SK-N-SH (cell line): Measurements from ENCODE around the gene CADM1. TPM values are rescaled to one million over a fixed set of nuclear protein-coding genes. Genes with fewer than 3 reads are reported as not detected.

Source experiments
- CTCF ChIA-PET: fragments of 300-600, 350-600 bp; formaldehyde crosslinking; extraction: SDS; loops from one replicate; lab custom pipeline; 2021; lab: Yijun Ruan, JAX
- POLR2A ChIA-PET: fragments of 350-600 bp; sonication (Branson Sonifier 250); formaldehyde crosslinking; extraction: SDS; loops from one replicate; lab custom pipeline; 2020; ENCODE audit warnings: antibody characterized with exemption, inconsistent platforms; lab: Yijun Ruan, JAX
- DNase-seq: peaks from one replicate; pipeline ENCODE4 v3.0.0; 2012
- H2AFZ ChIP-seq: fragments of 200-600 bp; sonication (generic); 2 replicates; pipeline ENCODE4 v1.8.1; 2016; ENCODE audit warnings: antibody characterized with exemption, mild to moderate bottlenecking, low read depth
- H3F3A ChIP-seq: fragments of 200-600 bp; sonication (generic); replicated peaks from 2 replicates; pipeline ENCODE3; 2016; ENCODE audit warnings: antibody characterized with exemption, mild to moderate bottlenecking; ENCODE audit not compliant: insufficient read depth
- H3K27ac ChIP-seq, 2 experiments: fragments of 200-500 bp in 1 of 2; fragments of 200-600 bp in 1 of 2; sonication (Bioruptor generic) in 1 of 2; sonication (generic), shearing (Covaris generic) in 1 of 2; 2 replicates each; pipeline versions ENCODE4 v1.5.1 to v1.6.1; 2014 to 2016; ENCODE audit warnings: low read depth in 2 of 2, inconsistent platforms in 1 of 2, low read length in 1 of 2, mild to moderate bottlenecking in 1 of 2, mixed read lengths in 1 of 2
- H3K27me3 ChIP-seq: fragments of 200-600 bp; sonication (generic), shearing (Covaris generic); 2 replicates; pipeline ENCODE4 v1.6.1; 2016; ENCODE audit warnings: mixed run types; ENCODE audit not compliant: insufficient read depth
- H3K36me3 ChIP-seq, 2 experiments: fragments of 200-500 bp in 1 of 2; fragments of 200-600 bp in 1 of 2; sonication (Bioruptor generic) in 1 of 2; sonication (generic) in 1 of 2; replicated peaks in 1 of 2; 2 replicates each; pipeline versions ENCODE3 to v1.5.1; 2014 to 2016; ENCODE audit warnings: low read length in 1 of 2, mild to moderate bottlenecking in 1 of 2; ENCODE audit not compliant: insufficient read depth in 2 of 2, control insufficient read depth in 1 of 2
- H3K4me1 ChIP-seq, 2 experiments: fragments of 200-500 bp in 1 of 2; fragments of 200-600 bp in 1 of 2; sonication (Bioruptor generic) in 1 of 2; sonication (generic), shearing (Covaris generic) in 1 of 2; 2 replicates each; pipeline versions ENCODE4 v1.5.1 to v1.6.1; 2014 to 2016; ENCODE audit warnings: low read depth in 1 of 2, low read length in 1 of 2, mixed run types in 1 of 2; ENCODE audit not compliant: insufficient read depth in 2 of 2, control insufficient read depth in 1 of 2
- H3K4me2 ChIP-seq: fragments of 200-600 bp; sonication (generic), shearing (Covaris generic); 2 replicates; pipeline ENCODE4 v1.6.1; 2017; ENCODE audit warnings: mixed run types
- H3K4me3 ChIP-seq, 2 experiments: fragments of 200-500 bp in 1 of 2; fragments of 200-600 bp in 1 of 2; sonication (Bioruptor generic) in 1 of 2; sonication (generic), shearing (Covaris generic) in 1 of 2; 2 replicates each; pipeline versions ENCODE4 v1.5.1 to v1.8.1; 2014 to 2016; ENCODE audit warnings: low read depth in 2 of 2, inconsistent platforms in 1 of 2, low read length in 1 of 2, mild to moderate bottlenecking in 1 of 2, mixed read lengths in 1 of 2, moderate library complexity in 1 of 2
- H3K79me2 ChIP-seq: fragments of 200-600 bp; sonication (generic); 2 replicates; pipeline ENCODE4 v1.8.1; 2017; ENCODE audit warnings: mild to moderate bottlenecking; ENCODE audit not compliant: insufficient read depth
- H3K9ac ChIP-seq: fragments of 200-600 bp; sonication (generic); 2 replicates; pipeline ENCODE4 v1.6.1; 2017; ENCODE audit warnings: mixed run types
- H3K9me2 ChIP-seq: fragments of 200-600 bp; sonication (generic); 2 replicates; pipeline ENCODE4 v1.6.1; 2017; ENCODE audit warnings: mixed run types
- H3K9me3 ChIP-seq: fragments of 200-600 bp; sonication (generic); 2 replicates; pipeline ENCODE4 v1.6.1; 2017; ENCODE audit warnings: mixed run types, mild to moderate bottlenecking, moderate library complexity
- H4K20me1 ChIP-seq: fragments of 200-600 bp; sonication (generic); 2 replicates; pipeline ENCODE4 v1.6.1; 2017; ENCODE audit warnings: mild to moderate bottlenecking, mixed run types; ENCODE audit not compliant: insufficient read depth
- ELF1 ChIP-seq: IDR thresholded peaks from 2 replicates; pipeline ENCODE4 v1.4.0; 2012
- FOSL2 ChIP-seq: IDR thresholded peaks from 2 replicates; pipeline ENCODE4 v1.4.0; 2012; ENCODE audit warnings: low read depth, mild to moderate bottlenecking, moderate library complexity, borderline replicate concordance
- GATA2 ChIP-seq: sonication (generic); formaldehyde crosslinking; IDR thresholded peaks from 2 replicates; pipeline ENCODE4 v1.5.0; 2020; ENCODE audit warnings: mild to moderate bottlenecking, missing genetic modification reagents
- POLR2AphosphoS5 ChIP-seq: IDR thresholded peaks from 2 replicates; pipeline ENCODE4 v1.6.1; 2012; ENCODE audit warnings: low read depth, low read length
- RCOR1 ChIP-seq: fragments of 150-350 bp; IDR thresholded peaks from 2 replicates; pipeline ENCODE4 v1.6.1; 2017; ENCODE audit warnings: antibody characterized with exemption, low read length
- RFX5 ChIP-seq: IDR thresholded peaks from 2 replicates; pipeline ENCODE4 v1.6.1; 2012; ENCODE audit warnings: mild to moderate bottlenecking, improper control_type of control experiment, low read length
- SIN3A ChIP-seq: IDR thresholded peaks from 2 replicates; pipeline ENCODE4 v1.6.1; 2012; ENCODE audit warnings: low read depth, mild to moderate bottlenecking, low read length, moderate library complexity, borderline replicate concordance
- TAF1 ChIP-seq: IDR thresholded peaks from 2 replicates; pipeline ENCODE4 v1.6.1; 2012; ENCODE audit warnings: low read depth, mild to moderate bottlenecking, low read length, moderate library complexity, borderline replicate concordance
- TEAD4 ChIP-seq: IDR thresholded peaks from 2 replicates; pipeline ENCODE4 v1.4.0; 2012; ENCODE audit warnings: mild to moderate bottlenecking, borderline replicate concordance; ENCODE audit not compliant: insufficient read depth
- WGBS: methylation state at CpG from one replicate; pipeline ENCODE4 v1.1.6; 2017; ENCODE audit warnings: low lambda C conversion rate; 5-methylcytosine and 5-hydroxymethylcytosine counted together
- polyA plus RNA-seq, 3 experiments: library from polyadenylated mRNA; depleted of rRNA; stranded (reverse); fragments of >200 nt; gene quantifications; 2 replicates each; pipeline ENCODE4 v1.2.3, GENCODE V29; 2012
- TF ChIP-seq, protein P1 (sequence below): IDR thresholded peaks from 2 replicates; pipeline ENCODE4 v1.6.1; 2012; ENCODE audit warnings: mild to moderate bottlenecking, low read depth, low read length, moderate library complexity
- TF ChIP-seq, protein P2 (sequence below): IDR thresholded peaks from 2 replicates; pipeline ENCODE4 v1.4.0; 2012; ENCODE audit warnings: low read depth, borderline replicate concordance
- TF ChIP-seq, protein P3 (sequence below): IDR thresholded peaks from 2 replicates; pipeline ENCODE4; 2012
- TF ChIP-seq, protein P4 (sequence below): IDR thresholded peaks from 2 replicates; pipeline ENCODE4 v1.4.0; 2012; ENCODE audit warnings: low read depth
- TF ChIP-seq, protein P5 (sequence below): fragments of 150-350 bp; IDR thresholded peaks from 2 replicates; pipeline ENCODE4 v1.6.1; 2017; ENCODE audit warnings: antibody characterized with exemption, low read length, low read depth, borderline replicate concordance

Gene CADM1
- polyA plus RNA-seq, 1 of the 3 experiments (the other 2 are of a cell fraction): 7.9 TPM

DNA sequence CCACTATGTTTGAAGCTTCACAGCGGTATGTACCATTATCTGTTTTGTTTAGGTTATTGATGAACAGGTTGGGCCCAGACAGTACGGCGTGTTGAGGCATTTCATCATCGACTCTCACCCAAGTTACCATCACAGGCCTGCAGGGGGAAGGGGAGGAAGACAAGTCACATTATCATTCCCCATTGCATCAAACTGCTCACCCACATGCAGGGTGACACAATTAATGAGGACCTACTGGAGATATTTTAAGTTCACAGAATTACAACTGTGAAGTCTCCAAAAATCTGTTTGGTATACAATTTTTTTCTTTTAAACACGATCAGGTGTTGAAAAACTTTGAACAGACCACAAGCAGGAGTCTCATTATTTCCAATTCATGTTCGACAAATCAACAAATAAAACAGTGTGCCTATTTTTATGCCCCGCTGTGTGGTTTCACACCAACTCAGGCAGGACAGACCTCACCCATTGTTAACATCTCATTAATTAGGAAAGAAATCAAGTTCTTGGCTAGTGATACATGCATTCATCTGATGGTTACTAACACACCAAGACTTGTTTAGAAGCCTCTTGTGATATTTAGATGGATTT lies 289.5 kb downstream of the CADM1 start (continued):
- TF ChIP-seq, protein P1, sequence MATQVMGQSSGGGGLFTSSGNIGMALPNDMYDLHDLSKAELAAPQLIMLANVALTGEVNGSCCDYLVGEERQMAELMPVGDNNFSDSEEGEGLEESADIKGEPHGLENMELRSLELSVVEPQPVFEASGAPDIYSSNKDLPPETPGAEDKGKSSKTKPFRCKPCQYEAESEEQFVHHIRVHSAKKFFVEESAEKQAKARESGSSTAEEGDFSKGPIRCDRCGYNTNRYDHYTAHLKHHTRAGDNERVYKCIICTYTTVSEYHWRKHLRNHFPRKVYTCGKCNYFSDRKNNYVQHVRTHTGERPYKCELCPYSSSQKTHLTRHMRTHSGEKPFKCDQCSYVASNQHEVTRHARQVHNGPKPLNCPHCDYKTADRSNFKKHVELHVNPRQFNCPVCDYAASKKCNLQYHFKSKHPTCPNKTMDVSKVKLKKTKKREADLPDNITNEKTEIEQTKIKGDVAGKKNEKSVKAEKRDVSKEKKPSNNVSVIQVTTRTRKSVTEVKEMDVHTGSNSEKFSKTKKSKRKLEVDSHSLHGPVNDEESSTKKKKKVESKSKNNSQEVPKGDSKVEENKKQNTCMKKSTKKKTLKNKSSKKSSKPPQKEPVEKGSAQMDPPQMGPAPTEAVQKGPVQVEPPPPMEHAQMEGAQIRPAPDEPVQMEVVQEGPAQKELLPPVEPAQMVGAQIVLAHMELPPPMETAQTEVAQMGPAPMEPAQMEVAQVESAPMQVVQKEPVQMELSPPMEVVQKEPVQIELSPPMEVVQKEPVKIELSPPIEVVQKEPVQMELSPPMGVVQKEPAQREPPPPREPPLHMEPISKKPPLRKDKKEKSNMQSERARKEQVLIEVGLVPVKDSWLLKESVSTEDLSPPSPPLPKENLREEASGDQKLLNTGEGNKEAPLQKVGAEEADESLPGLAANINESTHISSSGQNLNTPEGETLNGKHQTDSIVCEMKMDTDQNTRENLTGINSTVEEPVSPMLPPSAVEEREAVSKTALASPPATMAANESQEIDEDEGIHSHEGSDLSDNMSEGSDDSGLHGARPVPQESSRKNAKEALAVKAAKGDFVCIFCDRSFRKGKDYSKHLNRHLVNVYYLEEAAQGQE: no peak
- TF ChIP-seq, all 33 proteins: peak for 0

DNA sequence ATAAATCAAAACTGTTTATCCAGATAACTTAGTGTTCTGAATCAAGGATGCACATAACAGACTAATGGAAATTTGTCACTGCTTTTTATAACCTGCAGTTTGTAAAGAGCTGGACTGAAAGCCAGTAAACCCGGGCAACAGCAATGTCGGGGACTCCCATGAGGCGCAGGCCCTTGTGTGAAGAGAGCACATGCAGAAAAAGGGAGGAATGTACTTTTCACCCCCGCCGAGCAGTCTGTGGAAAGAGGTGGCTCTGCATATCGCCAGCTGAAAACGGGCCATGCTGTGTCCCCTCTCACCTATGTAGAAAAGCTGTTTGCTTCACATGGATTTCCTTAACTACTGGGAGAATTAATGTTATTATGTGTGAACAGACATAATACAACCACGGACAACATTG lies 291.2 kb downstream of the CADM1 start:
- no peak overlapping the region for H3K4me2 ChIP-seq
- no peak for DNase-seq
- peaks cover 0 to 19% of the 10 kb centered on the region in 2 experiments; a peak in 2 of 4 replicates for H3K4me1 ChIP-seq
- WGBS: 84% methylated on average over 8 of the region's 8 CpGs
- H3F3A ChIP-seq: no peaks in the 10 kb centered on the region
- H4K20me1 ChIP-seq: no peaks in the 10 kb centered on the region
- CTCF ChIA-PET: interaction anchor here (0.9 to 1.2 kb wide), 2 partner anchors 44 to 79 kb away, joined by 3 to 4 read pairs; no protein-coding TSS in a partner anchor
- H3K9me2 ChIP-seq: no peaks in the 10 kb centered on the region
- TF ChIP-seq, protein P2, sequence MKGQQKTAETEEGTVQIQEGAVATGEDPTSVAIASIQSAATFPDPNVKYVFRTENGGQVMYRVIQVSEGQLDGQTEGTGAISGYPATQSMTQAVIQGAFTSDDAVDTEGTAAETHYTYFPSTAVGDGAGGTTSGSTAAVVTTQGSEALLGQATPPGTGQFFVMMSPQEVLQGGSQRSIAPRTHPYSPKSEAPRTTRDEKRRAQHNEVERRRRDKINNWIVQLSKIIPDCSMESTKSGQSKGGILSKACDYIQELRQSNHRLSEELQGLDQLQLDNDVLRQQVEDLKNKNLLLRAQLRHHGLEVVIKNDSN: no peak
- TF ChIP-seq POLR2AphosphoS5: no peak
- TF ChIP-seq, protein P3, sequence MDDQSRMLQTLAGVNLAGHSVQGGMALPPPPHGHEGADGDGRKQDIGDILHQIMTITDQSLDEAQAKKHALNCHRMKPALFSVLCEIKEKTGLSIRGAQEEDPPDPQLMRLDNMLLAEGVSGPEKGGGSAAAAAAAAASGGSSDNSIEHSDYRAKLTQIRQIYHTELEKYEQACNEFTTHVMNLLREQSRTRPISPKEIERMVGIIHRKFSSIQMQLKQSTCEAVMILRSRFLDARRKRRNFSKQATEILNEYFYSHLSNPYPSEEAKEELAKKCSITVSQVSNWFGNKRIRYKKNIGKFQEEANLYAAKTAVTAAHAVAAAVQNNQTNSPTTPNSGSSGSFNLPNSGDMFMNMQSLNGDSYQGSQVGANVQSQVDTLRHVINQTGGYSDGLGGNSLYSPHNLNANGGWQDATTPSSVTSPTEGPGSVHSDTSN: no peak
- TF ChIP-seq RCOR1: no peak
- no peak for TF ChIP-seq TAF1
- TF ChIP-seq RFX5: no peak
- no peak for TF ChIP-seq GATA2 (CRISPR knock-in tag)
- TF ChIP-seq, protein P1: no peak
- TF ChIP-seq, protein P4, sequence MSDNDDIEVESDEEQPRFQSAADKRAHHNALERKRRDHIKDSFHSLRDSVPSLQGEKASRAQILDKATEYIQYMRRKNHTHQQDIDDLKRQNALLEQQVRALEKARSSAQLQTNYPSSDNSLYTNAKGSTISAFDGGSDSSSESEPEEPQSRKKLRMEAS: no peak
- no peak for TF ChIP-seq ELF1
- no peak for TF ChIP-seq SIN3A
- TF ChIP-seq FOSL2: no peak
- TF ChIP-seq, protein P5, sequence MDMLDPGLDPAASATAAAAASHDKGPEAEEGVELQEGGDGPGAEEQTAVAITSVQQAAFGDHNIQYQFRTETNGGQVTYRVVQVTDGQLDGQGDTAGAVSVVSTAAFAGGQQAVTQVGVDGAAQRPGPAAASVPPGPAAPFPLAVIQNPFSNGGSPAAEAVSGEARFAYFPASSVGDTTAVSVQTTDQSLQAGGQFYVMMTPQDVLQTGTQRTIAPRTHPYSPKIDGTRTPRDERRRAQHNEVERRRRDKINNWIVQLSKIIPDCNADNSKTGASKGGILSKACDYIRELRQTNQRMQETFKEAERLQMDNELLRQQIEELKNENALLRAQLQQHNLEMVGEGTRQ: no peak
- no peak for TF ChIP-seq TEAD4
- no peaks in the 10 kb centered on the region for H3K9me3 ChIP-seq
- no peaks in the 10 kb centered on the region for H3K27me3 ChIP-seq
- POLR2A ChIA-PET: no interaction called here
- H3K4me3 ChIP-seq: no peak overlapping the region
- H3K36me3 ChIP-seq: peaks cover 0 to 19% of the 10 kb centered on the region in 2 experiments
- no peaks in the 10 kb centered on the region for H3K79me2 ChIP-seq
- H3K27ac ChIP-seq: no peak overlapping the region
- no peak overlapping the region for H3K9ac ChIP-seq
- no peak overlapping the region for H2AFZ ChIP-seq
